B cell (primary cell): ENCODE data around the gene HAND2. TPM values are rescaled to one million over a fixed set of nuclear protein-coding genes. Genes with fewer than 3 reads are reported as not detected.

Experiments used
- ATAC-seq: fragments of 200-7000 bp; cut with Tn5 transposase; one replicate; pipeline ENCODE4 v1.10.0; 2021; ENCODE audit warnings: low read depth, mild to moderate bottlenecking, moderate number of reproducible peaks, moderate library complexity
- CTCF ChIA-PET: fragments of 350-600 bp; sonication (Branson Sonifier 250); formaldehyde crosslinking; loops from one replicate; lab custom pipeline; 2021; ENCODE audit warnings: antibody characterized with exemption, inconsistent platforms; lab: Charles Lee
- POLR2A ChIA-PET: fragments of 350-600 bp; sonication (Branson Sonifier 250); formaldehyde crosslinking; loops from one replicate; lab custom pipeline; 2021; ENCODE audit warnings: antibody characterized with exemption; lab: Charles Lee
- DNase-seq: peaks from one replicate; pipeline ENCODE4 v3.0.0; 2013
- H2AFZ ChIP-seq: 2 replicates; pipeline ENCODE4 v1.6.1; 2012; ENCODE audit warnings: mild to moderate bottlenecking, low read depth, low read length; ENCODE audit not compliant: insufficient read depth, poor library complexity, severe bottlenecking
- H3K27ac ChIP-seq, 2 donors: 1 replicate in 1 of 2; 2 replicates in 1 of 2; pipeline ENCODE4 v1.5.1; 2012 to 2013; ENCODE audit warnings: low read length in 2 of 2, mild to moderate bottlenecking in 2 of 2, moderate library complexity in 1 of 2
- H3K27me3 ChIP-seq, 4 experiments: fragments of 200-600 bp in 1 of 4; sonication (generic) in 1 of 4; replicated peaks in 1 of 4; 1 replicate in 2 of 4; 2 replicates in 2 of 4; pipeline versions ENCODE4 v1.6.1 to v1.7.0; 2013 to 2016; ENCODE audit warnings: low read length in 3 of 4, mild to moderate bottlenecking in 2 of 4, mixed read lengths in 1 of 4, moderate library complexity in 1 of 4; ENCODE audit not compliant: insufficient read depth in 4 of 4, control insufficient read depth in 3 of 4; ENCODE audit errors: control extremely low read depth in 1 of 4
- H3K36me3 ChIP-seq, 2 experiments: replicated peaks in 1 of 2; 1 replicate in 1 of 2; 2 replicates in 1 of 2; pipeline versions ENCODE4 v1.6.1 to v1.7.1; 2013; ENCODE audit warnings: low read length in 1 of 2; ENCODE audit not compliant: insufficient read depth in 2 of 2, control insufficient read depth in 1 of 2; ENCODE audit errors: control extremely low read depth in 1 of 2, extremely low read depth in 1 of 2
- H3K4me1 ChIP-seq, 2 donors: fragments of 200-600 bp in 1 of 2; sonication (generic) in 1 of 2; 1 replicate in 1 of 2; 2 replicates in 1 of 2; pipeline versions ENCODE4 v1.5.1 to v1.6.1; 2013 to 2017; ENCODE audit warnings: low read length in 2 of 2; ENCODE audit not compliant: control insufficient read depth in 2 of 2, insufficient read depth in 2 of 2
- H3K4me2 ChIP-seq: replicated peaks from 2 replicates; pipeline ENCODE3; 2012; ENCODE audit warnings: mild to moderate bottlenecking, low read depth, low read length; ENCODE audit not compliant: poor library complexity, severe bottlenecking
- H3K4me3 ChIP-seq, 5 experiments: fragments of 200-600 bp in 1 of 5; sonication (generic) in 1 of 5; 1 replicate in 3 of 5; 2 replicates in 2 of 5; pipeline versions ENCODE4 v1.5.1 to v1.7.0; 2011 to 2016; ENCODE audit warnings: low read length in 4 of 5, mild to moderate bottlenecking in 4 of 5, low read depth in 2 of 5, control low read depth in 1 of 5, moderate library complexity in 1 of 5; ENCODE audit not compliant: insufficient read depth in 1 of 5; ENCODE audit errors: control extremely low read depth in 1 of 5, extremely low read depth in 1 of 5
- H3K79me2 ChIP-seq: fragments of 200-600 bp; sonication (generic); one replicate; pipeline ENCODE4 v1.6.0; 2016; ENCODE audit warnings: low read length; ENCODE audit not compliant: control insufficient read depth, insufficient read depth
- H3K9ac ChIP-seq: fragments of 200-600 bp; sonication (generic); 2 replicates; pipeline ENCODE4 v1.6.1; 2017; ENCODE audit warnings: mild to moderate bottlenecking, low read length, moderate library complexity
- H3K9me3 ChIP-seq, 3 donors: one replicate each; pipeline versions ENCODE4 v1.6.1 to v1.7.1; 2013; ENCODE audit warnings: low read length in 2 of 3; ENCODE audit not compliant: control insufficient read depth in 2 of 3, insufficient read depth in 1 of 3; ENCODE audit errors: control extremely low read depth in 1 of 3
- H4K20me1 ChIP-seq: 2 replicates; pipeline ENCODE4 v1.6.0; 2012; ENCODE audit warnings: mild to moderate bottlenecking, low read length; ENCODE audit not compliant: insufficient read depth, control insufficient read depth, poor library complexity, severe bottlenecking
- H3K27ac Mint-ChIP-seq: one replicate; pipeline ENCODE4 v1.8.0; 2021; ENCODE audit warnings: mixed read lengths
- H3K27me3 Mint-ChIP-seq: one replicate; pipeline ENCODE4 v1.8.0; 2021; ENCODE audit warnings: mixed read lengths
- H3K4me1 Mint-ChIP-seq: one replicate; pipeline ENCODE4 v1.8.0; 2021; ENCODE audit warnings: mixed read lengths
- H3K4me3 Mint-ChIP-seq: one replicate; pipeline ENCODE4 v1.8.0; 2021; ENCODE audit warnings: mixed read lengths
- H3K9me3 Mint-ChIP-seq: one replicate; pipeline ENCODE4 v1.8.0; 2022; ENCODE audit warnings: mixed read lengths; ENCODE audit not compliant: insufficient read depth
- CTCF ChIP-seq: fragments of 200-600 bp; IDR thresholded peaks from one replicate; pipeline ENCODE4 v1.8.0; 2022; ENCODE audit warnings: antibody characterized with exemption, mild to moderate bottlenecking
- EZH2 ChIP-seq: IDR thresholded peaks from 2 replicates; pipeline ENCODE4 v1.6.1; 2012; ENCODE audit warnings: borderline replicate concordance, low read depth, mild to moderate bottlenecking, moderate library complexity, low read length; ENCODE audit not compliant: insufficient read depth, poor library complexity, severe bottlenecking
- WGBS: methylation state at CpG from one replicate; pipeline ENCODE4 v1.1.5; 2013; ENCODE audit warnings: missing lambda C conversion rate; ENCODE audit not compliant: insufficient coverage; 5-methylcytosine and 5-hydroxymethylcytosine counted together
- intact Hi-C: fragments of 100-400 bp; cut with micrococcal nuclease; formaldehyde crosslinking; loops from one replicate; pipeline ENCODE4 v1.10.0; 2022
- polyA plus RNA-seq: library from polyadenylated mRNA; depleted of rRNA; stranded (reverse); fragments of >200 nt; gene quantifications from 2 replicates; pipeline ENCODE4 v1.2.3, GENCODE V29; 2012
- total RNA-seq, 2 donors: library from RNA; stranded (reverse); fragments of 120-200 nt in 1 of 2; gene quantifications; 1 replicate in 1 of 2; 2 replicates in 1 of 2; pipeline versions ENCODE4 v1.2.3 to v1.2.4, GENCODE V29; 2013 to 2022

Gene HAND2
- total and polyA plus RNA-seq, 2 donors (not counting 1 experiment from before 2014, with no cell fraction given) = not detected

DNA sequence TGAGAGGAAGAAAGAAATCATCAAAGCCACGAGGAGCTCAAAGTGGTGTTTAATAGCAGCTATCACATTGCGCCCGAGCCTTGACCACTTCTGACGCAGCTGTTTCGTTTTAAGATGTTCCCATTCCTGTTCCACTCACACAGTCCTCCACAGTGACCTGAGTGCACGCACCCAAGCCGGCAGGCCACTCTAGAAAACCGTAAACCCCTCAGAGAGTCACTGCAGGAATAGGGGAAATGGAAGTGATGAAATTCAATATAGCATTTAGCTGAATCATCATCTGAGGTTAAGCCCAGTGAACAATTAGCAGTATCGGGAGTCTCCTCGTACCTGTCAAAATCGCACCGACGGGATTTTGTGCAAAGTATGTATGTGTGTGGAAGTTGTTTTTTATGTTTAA lies 17.9 kb upstream of the HAND2 start:
- no peak overlapping the region for H3K27ac Mint-ChIP-seq
- no peak for TF ChIP-seq CTCF
- TF ChIP-seq EZH2 = no peak
- CTCF ChIA-PET = no interaction called here
- H2AFZ ChIP-seq = no peak overlapping the region
- H3K4me1 Mint-ChIP-seq = no peaks in the 10 kb centered on the region
- no peaks in the 10 kb centered on the region for H3K9me3 Mint-ChIP-seq
- peaks cover 0 to 15% (median 7%) of the 10 kb centered on the region in 4 experiments for H3K27me3 ChIP-seq
- H3K79me2 ChIP-seq = no peaks in the 10 kb centered on the region
- H3K4me1 ChIP-seq = no peaks in the 10 kb centered on the region
- H3K27me3 Mint-ChIP-seq = peaks cover 49% of the 10 kb centered on the region
- no peak overlapping the region for H3K4me3 Mint-ChIP-seq
- POLR2A ChIA-PET = no interaction called here
- peaks cover 0 to 2% (median 0%) of the 10 kb centered on the region in 3 donors for H3K9me3 ChIP-seq
- no peak overlapping the region for H3K4me2 ChIP-seq
- intact Hi-C loops = no loop called here
- H3K4me3 ChIP-seq = no peak overlapping the region
- H3K36me3 ChIP-seq = no peaks in the 10 kb centered on the region
- WGBS = 76% methylated on average over 5 of the region's 13 CpGs
- no peak overlapping the region for H3K9ac ChIP-seq
- no peak for ATAC-seq
- H4K20me1 ChIP-seq = no peaks in the 10 kb centered on the region
- no peak for DNase-seq
- no peak overlapping the region for H3K27ac ChIP-seq

GRCh38 chr4:173546776-173547175 lies 16.7 kb upstream of the HAND2 start:
- no peak for DNase-seq
- no peaks in the 10 kb centered on the region for H3K9me3 Mint-ChIP-seq
- POLR2A ChIA-PET = no interaction called here
- TF ChIP-seq EZH2 (no peak), CTCF (no peak)
- Histone ChIP-seq H3K4me1 (no peaks in the 10 kb centered on the region), H3K9me3 (peaks cover 0 to 2% (median 0%) of the 10 kb centered on the region in 3 donors), H4K20me1 (no peaks in the 10 kb centered on the region), H3K4me2 (no peak overlapping the region), H3K9ac (no peak overlapping the region), H3K4me3 (no peak overlapping the region), H2AFZ (no peak overlapping the region), H3K27me3 (peaks cover 0 to 18% (median 7%) of the 10 kb centered on the region in 4 experiments), H3K27ac (no peak overlapping the region), H3K79me2 (no peaks in the 10 kb centered on the region), H3K36me3 (no peaks in the 10 kb centered on the region)
- peaks cover 50% of the 10 kb centered on the region for H3K27me3 Mint-ChIP-seq
- CTCF ChIA-PET = interaction anchor here (1.3 kb wide), 1 partner anchor 228 kb away, joined by 3 read pairs; no protein-coding TSS in a partner anchor
- intact Hi-C loops = no loop called here
- ATAC-seq = no peak
- WGBS = 100% methylated on average over 1 of the region's 2 CpGs
- H3K4me3 Mint-ChIP-seq = no peak overlapping the region
- H3K4me1 Mint-ChIP-seq = no peaks in the 10 kb centered on the region
- no peak overlapping the region for H3K27ac Mint-ChIP-seq
